GM20431 (cell line): ENCODE data around the gene GRIK3.

ENCODE experiments used
- in situ Hi-C: fragments of 300-500 bp; cut with MseI, MboI; formaldehyde crosslinking; loops from one replicate; pipeline ENCODE4 v1.15.0; 2020; ENCODE audit warnings: low sequenced_read_pairs; ENCODE audit not compliant: unreplicated experiment

Gene GRIK3

DNA sequence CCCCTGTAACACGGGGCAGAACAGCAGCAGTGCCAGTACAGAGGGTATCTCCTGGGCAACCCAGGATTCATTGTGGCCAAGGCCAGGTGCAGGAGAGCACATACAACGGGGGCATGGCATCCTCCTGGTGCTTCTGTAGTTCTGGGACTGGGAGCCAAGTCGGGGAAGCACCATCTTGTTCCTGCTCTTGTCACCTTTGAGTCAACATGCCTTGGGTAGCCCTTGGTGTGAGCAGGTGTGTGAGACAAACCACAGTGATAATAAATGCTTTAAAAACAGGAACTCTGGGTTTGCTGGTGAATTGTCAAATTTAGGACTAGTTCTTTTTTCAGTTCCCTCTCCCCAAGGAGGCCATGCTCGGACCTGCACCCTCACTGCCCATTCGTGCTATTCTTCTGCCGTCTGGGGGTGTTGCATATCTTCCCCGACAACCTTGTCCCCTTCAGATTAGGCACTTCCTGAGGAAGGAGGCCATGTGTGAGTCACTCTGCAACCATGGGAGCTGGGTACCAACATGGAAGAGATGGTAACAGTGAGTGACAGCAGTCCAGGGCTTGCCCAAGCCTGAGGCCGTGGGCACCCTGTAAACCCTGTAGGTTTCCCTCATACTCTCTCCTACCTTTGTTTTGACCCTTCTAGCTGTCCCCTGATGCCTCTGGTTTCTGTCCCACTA lies 150.2 kb downstream of the GRIK3 start:
- in situ Hi-C loops: no loop called here

DNA sequence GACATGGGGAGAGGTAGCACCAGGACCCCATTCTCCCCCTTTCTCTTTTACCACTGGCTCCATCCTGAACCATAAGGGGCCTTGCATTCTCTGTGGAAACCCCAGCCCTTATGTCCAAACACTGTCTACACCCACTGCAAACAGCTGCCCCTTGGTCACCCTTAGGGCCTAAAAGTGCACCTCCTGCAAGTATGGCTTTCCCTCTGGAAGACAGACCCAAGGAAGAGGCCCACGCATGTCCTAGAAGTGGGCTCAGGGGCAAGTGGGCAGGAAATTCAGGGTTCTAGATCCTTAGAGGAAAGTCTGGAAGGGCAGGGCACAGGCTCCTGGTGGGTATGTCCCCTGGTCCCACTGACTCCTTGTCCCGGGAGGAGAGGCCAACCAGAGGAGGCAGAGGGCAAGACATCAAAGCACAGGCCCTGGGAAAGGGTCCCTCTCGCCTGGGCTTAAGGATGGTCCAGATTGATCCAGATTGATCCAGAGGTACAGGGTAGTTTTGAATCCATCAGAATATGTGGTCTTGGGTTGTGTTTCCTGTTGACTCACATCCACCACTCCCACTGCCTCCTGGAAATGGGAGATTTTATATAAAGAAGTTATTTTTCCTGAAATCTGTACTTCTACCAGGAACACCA lies 150.9 kb downstream of the GRIK3 start:
- in situ Hi-C loops: no loop called here

DNA sequence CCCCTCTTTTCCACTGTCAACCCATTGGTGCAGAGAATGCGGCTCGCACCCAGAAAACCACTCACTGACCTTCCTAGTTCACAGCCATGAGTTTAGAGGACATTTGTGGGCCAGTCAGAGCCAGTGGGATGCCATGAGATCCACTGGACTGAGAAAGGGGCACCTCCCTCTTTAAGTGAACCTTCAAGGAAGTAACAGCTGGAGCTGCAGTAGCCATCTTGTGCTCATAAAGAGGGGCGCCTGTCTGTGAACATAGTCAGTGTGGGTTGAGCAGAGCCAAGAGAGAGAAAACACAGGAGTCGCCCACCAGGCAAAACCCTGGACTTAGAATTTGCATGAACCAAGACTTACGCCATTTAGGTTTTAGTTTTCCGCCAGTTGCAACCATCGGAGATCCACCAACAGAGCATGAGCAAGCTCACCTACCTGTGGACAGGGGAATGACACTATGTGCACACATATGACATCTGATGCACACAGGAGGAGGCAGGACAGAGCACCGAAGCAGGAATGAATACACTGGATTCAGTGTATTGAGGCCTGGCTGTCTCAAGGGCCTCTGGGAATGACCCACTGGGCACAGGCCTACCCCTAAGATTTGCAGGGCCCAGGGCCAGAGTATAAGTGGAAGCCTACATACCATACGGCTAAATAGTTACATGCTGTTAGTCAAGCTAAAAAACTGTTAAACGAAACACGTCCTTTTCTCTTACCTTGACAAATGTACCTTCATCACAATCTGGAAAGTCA lies 151.6 kb downstream of the GRIK3 start:
- in situ Hi-C loops: no loop called here

DNA sequence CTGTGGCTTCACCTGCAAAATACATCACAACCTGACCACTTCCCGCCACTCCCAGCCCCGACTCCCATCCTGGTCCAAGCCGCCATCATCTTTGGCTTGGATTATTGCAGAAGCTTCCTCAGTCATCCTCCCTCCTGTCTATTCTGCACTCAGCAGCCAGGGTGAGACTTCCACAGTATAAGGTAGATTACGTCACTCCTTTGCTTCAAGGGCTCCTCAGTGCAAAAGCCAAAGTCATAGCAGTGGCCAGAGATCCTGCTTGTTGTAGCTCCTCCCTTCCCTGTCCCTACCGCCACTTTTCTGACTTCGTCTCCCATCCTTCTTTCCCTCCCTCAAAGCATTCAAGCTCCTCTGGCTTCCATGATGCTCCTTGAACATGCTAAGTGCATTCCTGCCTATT lies 152.8 kb downstream of the GRIK3 start:
- in situ Hi-C loops: no loop called here

- in situ Hi-C loops: no loop called here
These were observed 153.3 kb downstream of the GRIK3 start for GRCh38 chr1:36881068-36881405.

DNA sequence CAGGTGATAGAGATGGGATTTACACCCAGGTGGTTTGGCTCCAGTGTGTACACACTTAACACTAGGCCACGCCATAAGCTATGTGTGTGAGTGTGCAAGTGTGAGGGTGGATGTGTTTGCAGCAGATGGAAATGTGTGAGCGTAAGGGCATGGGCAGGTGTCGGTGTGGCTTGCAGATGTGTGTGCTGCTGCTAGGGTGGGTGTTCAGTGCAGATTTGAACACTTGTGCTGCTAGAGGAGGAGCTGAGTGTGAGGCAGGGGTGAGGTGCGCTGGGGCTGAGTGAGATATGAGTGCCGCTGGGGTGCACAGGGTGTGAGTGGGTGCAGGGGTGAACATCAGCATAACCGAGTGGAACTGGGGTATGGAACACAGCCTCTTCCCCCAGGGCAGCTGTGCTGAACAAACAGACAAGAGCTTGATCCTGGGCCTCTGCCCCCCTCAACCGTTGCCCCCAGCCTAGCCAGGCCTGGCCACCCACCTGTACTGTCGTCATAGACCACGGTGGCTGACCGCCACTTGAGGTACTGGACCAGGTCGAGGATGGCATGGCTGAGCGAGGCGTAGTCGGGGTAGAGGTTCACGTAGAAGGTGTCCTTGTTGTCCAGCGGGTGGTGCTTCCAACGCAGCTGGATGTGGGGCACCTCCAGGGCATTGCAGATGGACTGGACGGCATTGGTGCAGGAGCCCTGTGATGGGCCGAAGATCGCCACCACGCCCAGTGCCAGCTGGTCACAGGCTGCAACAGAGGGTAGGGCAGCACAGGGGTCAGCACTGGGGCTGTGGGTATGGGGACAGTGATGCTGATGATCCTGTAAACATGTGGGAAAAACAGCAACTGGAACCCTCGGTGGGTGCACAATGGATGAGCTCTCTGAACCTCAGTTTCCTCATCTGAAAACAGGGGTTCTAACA lies 153.9 kb downstream of the GRIK3 start:
- in situ Hi-C loops: no loop called here

DNA sequence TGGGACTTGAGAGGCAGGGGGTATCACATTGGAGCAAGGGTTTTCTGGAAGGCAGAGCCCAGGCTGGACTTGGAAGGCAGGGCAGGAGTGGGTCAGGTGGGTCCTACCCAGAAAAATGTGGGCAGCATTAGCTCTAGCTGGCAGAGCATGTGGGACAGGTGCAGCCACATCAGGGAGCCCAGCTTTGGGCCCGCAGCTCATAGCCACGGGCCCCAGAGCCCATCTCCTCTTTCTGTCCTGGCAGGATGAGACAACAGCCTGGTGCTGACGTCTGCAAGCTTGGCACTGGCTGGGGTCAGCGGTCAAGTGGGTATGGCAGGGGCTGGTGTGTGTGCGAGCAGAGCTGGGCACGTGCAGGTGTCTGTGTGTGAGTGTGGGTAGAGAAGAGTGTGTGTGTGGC lies 154.7 kb downstream of the GRIK3 start:
- in situ Hi-C loops: no loop called here

DNA sequence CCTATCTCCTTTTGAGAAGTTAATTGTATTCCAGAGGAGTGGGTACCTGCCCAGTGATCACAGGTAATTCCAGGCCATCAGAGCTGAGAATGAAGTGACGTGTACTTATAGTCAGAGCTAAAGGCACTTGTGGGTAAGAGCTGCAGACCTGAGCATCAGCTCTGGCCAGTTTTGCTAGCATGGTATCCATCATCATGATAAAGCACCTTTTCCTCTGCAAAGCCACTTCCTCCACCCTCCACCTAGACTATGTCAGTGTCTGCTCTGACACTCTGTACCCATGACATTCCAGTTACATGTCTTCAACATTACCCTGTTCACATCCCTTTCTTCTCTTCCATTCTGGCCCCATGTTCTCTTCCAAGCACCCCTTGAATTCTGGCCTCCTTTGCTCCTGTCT lies 157.3 kb downstream of the GRIK3 start:
- in situ Hi-C loops: no loop called here

GRCh38 chr1:36874271-36875060 lies 159.8 kb downstream of the GRIK3 start:
- in situ Hi-C loops: no loop called here

DNA sequence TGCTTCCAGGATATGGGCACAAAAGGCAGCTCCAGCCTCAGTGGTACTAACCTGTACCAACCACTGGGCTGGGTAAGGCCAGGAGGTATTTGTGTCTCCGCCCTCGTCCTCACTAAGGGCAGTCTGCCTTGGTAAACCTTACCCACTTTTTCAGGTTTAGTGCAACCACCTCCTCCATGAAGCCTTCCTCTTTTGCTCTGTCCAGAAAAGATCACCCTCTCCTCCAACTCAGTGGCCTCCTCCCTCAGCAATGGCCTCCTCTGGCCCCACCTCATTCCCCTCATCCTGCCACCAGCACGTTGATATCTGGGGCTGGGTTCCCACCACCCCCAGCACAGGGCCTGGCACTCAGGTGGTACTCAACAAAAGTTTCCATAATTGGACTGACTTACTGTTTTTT lies 161.5 kb downstream of the GRIK3 start:
- in situ Hi-C loops: no loop called here

DNA sequence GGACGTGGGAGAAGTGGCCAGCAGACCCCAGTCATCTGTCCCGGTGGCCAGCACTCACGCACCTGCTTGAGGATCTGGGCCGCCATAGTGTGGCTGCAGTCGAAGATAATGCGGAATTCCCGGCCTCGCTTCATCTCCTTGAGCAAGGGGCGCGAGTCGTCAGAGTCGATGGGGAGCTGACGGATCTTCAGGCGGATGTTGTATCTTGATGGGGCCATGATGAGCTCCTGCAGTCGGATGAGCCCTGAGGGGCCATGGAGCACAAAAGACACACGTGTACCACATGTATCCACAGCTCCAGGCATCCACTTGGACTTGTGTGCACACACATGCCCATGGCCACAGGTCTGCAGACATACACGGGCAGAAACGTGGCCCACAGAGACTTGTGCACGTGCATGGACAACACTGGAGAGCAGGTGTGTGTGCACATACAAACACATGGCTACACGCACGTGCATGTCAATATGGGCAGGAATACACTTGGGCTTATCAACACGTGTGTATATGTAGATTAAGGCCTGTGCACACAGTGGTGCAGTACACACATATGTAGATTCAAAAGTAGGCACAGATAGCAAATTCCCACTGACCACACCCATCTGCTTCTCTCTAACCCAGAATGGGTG lies 162.1 kb downstream of the GRIK3 start:
- in situ Hi-C loops: no loop called here

DNA sequence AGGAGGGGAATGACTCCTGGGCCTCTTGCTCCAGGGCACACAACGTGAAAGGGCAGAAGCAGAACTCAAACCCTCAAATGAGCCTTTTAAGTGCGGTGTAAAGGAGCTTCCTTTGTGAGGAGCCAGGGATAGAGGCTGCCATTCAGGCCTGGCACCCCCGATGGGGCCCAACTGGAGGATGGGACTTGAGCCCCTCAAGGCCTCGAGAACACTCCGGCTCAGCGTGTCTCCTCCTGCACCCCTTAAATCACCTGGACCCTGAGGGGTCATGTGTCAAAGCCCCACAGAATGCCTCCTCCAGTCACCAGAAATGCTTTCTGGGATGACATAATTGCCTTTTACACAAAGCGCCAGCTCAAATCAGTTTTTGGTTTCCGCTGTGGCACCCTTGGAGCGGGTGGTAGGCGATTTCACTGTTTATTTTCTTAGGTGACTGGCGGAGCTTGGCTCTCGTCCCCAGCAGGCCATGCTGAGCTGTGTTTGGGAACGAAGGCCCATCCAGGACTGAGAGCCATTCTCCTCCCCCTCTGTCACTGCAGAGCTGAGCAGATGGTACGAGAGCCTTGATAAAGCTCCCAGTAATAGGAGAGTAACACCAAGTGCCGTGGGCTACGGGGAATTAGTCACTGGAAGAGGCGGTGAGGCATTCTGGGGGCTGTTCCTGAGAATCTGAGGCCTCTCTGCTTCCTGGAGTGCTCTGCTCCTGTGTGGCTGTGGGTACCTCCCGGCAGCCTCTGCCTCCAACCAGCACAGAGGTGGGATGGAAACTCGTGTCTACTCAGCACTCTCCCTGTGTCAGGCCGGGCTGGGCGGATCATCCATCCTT lies 163.0 kb downstream of the GRIK3 start:
- in situ Hi-C loops: no loop called here

DNA sequence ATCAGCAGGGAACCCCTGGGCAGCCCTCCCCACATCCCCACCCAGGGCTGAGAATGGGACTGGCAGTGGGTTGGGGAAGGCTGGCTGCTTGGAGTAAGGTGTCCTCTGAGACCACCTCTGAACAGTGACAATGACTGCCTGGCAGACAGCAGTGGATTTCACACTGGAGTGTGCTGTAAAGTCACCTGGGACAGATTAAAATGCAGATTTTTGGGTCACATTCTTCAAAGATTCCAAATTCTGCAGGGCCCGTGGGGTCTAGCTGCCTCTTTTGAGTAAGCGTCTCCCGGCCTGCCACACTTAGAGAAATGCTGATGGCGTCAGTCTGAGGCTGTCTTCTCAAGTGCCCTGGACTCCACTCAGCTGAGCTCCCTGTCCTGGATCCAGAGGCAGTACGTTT lies 164.5 kb downstream of the GRIK3 start:
- in situ Hi-C loops: no loop called here

GRCh38 chr1:36869054-36869453 lies 165.3 kb downstream of the GRIK3 start:
- in situ Hi-C loops: no loop called here

DNA sequence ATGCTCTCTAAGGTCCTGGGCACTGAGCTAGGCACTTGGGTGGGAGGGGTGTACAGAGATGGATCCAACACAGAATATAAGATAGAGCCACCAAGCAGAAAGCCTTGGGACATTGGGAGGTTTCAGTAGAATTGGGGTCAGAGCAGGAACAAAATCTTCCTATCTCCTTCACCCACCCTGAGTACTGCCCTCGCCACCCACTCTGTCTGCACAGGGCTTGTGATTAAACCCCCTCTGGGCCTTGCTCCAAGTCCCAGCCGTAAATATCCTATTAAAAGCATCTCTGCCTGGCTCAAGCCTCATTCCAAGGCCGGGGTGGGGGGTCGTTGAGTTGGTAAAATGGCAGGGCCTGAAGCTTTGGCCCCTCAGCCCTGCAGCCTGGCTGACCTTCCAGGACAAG lies 166.7 kb downstream of the GRIK3 start:
- in situ Hi-C loops: no loop called here

- in situ Hi-C loops: no loop called here
These were observed 168.0 kb downstream of the GRIK3 start for GRCh38 chr1:36866169-36866814.

DNA sequence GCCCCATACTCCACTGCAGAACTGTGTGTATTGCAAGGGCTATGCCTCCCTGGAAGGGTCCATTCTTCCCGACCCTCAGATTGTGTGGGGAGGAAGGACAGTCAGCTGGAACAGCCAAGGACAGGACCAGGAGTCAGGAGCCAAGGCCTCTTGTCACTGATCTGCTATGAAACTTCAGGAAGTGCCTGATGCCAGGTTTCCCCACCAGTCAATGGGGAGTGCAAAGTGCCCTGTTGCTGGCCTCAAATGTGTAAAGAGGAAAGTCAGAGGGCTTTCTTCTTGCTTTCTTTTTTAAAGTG lies 168.8 kb downstream of the GRIK3 start:
- in situ Hi-C loops: no loop called here
